ENCODE data around the gene NR1D2.

DNA sequence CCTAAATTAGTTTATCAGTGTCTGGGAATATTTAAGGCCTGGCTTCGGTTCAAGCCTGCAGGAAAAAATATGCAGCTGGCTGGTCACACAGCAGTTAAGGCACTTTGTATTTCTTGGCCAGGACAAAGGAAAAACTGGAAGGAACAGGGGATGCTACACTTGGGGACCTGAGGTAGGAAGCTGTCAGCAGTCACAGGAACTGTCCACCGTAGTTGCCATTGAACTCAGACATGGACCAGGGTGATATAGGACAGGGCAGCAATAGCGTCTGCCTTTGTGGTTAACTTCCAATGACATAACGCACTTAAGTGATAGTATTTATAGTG lies 49.1 kb downstream of the NR1D2 start:
- TF ChIP-seq, protein P1, sequence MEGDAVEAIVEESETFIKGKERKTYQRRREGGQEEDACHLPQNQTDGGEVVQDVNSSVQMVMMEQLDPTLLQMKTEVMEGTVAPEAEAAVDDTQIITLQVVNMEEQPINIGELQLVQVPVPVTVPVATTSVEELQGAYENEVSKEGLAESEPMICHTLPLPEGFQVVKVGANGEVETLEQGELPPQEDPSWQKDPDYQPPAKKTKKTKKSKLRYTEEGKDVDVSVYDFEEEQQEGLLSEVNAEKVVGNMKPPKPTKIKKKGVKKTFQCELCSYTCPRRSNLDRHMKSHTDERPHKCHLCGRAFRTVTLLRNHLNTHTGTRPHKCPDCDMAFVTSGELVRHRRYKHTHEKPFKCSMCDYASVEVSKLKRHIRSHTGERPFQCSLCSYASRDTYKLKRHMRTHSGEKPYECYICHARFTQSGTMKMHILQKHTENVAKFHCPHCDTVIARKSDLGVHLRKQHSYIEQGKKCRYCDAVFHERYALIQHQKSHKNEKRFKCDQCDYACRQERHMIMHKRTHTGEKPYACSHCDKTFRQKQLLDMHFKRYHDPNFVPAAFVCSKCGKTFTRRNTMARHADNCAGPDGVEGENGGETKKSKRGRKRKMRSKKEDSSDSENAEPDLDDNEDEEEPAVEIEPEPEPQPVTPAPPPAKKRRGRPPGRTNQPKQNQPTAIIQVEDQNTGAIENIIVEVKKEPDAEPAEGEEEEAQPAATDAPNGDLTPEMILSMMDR (IDR thresholded peaks at IDR 0.05), result no peak
- TF ChIP-seq POLR2AphosphoS5 (IDR thresholded peaks at IDR 0.05; ENCODE audit: low read depth, low read length) (no peak), SIN3A (IDR thresholded peaks at IDR 0.05; ENCODE audit: borderline replicate concordance, insufficient read depth, low read depth, low read length) (no peak), TCF7L2 (IDR thresholded peaks at IDR 0.05; ENCODE audit: low read depth, low read length) (no peak)
- TF ChIP-seq, protein P2, sequence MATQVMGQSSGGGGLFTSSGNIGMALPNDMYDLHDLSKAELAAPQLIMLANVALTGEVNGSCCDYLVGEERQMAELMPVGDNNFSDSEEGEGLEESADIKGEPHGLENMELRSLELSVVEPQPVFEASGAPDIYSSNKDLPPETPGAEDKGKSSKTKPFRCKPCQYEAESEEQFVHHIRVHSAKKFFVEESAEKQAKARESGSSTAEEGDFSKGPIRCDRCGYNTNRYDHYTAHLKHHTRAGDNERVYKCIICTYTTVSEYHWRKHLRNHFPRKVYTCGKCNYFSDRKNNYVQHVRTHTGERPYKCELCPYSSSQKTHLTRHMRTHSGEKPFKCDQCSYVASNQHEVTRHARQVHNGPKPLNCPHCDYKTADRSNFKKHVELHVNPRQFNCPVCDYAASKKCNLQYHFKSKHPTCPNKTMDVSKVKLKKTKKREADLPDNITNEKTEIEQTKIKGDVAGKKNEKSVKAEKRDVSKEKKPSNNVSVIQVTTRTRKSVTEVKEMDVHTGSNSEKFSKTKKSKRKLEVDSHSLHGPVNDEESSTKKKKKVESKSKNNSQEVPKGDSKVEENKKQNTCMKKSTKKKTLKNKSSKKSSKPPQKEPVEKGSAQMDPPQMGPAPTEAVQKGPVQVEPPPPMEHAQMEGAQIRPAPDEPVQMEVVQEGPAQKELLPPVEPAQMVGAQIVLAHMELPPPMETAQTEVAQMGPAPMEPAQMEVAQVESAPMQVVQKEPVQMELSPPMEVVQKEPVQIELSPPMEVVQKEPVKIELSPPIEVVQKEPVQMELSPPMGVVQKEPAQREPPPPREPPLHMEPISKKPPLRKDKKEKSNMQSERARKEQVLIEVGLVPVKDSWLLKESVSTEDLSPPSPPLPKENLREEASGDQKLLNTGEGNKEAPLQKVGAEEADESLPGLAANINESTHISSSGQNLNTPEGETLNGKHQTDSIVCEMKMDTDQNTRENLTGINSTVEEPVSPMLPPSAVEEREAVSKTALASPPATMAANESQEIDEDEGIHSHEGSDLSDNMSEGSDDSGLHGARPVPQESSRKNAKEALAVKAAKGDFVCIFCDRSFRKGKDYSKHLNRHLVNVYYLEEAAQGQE (IDR thresholded peaks at IDR 0.05; ENCODE audit: insufficient read depth in 1 of 2, low read depth in 2 of 2, low read length in 1 of 2), result no peak
